GM18498 (cell line): ENCODE results near the gene KRT6A.
"Not testable (repeated sequence)": the region's sequence is repeated elsewhere in the genome, so short reads cannot be mapped to it uniquely, and the experiment has no call there.

Experiments used
- ATAC-seq: cut with Tn5 transposase; IDR thresholded peaks from one replicate; pipeline ENCODE4 v1.9.1; 2021; ENCODE audit warnings: mild to moderate bottlenecking, moderate library complexity; ENCODE audit not compliant: unreplicated experiment

The KRT6A gene

DNA sequence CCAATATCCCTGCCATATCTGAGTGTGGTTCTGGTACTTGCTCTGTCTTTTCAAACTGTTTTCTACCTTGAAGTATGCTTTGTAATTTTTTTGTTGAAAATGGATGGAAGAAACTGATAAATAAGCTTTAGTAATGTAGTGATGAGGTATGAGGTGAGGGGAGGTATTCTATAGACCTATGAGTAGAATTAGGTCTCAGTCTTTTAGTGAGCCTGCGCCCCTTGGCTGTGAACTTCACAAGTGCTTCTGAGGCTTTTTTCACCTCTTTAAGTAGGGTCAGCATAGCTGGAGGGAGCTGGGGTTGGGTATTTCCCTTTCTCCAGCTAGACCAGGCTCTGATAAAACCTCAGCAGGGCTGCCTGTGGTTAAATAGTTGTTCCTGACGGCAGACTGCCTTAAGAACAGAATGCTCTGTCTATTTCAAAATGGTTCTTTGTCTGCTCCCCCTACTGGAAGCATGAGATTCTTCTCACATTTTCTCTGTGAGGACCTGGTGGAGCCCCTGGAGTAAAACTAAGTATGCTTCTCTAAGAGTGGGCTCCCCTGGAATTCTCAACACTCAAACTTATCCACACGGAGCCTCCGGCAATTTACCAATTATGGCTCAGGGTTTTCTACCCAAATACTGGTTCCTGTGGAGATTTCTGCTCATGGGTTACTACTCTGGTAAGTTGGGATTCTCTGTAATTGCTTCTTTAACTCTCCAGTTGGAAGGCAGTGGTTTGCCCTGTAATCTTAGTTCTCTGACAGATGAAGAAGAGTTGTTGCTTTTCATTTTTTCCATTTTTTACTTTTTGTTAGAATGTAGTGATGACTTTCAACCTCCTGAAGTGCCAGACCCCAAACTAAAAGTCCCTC is 14.0 kb upstream of the KRT6A start:
- ATAC-seq, result no peak

DNA sequence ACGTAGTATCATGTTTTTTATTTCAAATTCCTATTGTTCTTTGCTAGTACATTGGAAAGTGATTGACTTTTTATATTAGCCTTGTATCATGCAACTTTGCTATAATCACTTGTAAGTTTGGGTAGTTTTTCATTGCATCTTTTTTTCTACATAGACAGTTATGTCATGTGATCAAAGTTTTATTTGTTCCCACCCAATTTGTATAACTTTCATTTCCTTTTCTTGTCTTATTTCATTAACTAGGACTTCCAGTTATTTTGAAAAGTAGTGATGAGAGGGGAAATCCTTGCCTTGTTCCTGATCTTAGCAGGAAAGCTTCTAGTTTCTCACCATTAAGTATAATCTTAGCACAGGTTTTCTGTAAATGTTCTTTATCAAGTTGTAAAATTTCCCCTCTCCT is 9.8 kb upstream of the KRT6A start:
- no peak for ATAC-seq

DNA sequence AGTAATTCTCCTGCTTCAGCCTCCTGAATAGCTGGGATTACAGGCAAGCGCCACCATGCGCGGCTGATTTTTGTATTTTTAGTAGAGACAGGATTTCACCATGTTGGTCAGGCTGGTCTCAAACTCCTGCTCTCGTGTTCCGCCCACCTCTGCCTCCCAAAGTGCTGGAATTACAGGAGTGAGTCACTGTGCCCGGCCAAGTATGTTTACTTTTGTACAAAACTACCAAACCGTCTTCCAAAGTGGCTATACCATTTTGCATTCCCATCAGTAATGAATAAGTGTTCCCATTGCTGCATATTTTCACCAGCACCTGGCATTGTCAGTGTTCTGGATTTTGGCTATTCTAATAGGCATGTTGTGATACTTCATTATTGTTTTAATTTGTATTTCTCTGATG is 8.4 kb upstream of the KRT6A start:
- ATAC-seq, result no peak

DNA sequence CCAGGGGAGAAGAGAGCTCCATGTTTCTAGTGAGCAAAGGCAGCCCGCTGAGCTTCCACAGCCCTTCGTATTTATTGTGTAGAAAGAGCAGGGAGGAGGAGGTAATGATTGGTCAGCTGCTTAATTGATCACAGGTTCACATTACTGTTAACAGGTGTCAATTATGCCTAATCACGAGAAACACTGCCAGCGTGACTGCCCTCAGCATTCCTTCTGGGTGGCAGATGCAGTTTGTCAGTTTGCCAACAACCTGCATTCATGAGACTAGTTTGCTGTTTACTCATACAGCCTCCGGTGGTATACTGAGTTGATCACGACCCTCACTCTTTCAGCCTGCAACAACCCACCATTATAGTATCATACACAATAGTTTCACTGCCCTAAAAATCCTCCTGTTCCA is 7.5 kb upstream of the KRT6A start:
- not testable (repeated sequence) for ATAC-seq

DNA sequence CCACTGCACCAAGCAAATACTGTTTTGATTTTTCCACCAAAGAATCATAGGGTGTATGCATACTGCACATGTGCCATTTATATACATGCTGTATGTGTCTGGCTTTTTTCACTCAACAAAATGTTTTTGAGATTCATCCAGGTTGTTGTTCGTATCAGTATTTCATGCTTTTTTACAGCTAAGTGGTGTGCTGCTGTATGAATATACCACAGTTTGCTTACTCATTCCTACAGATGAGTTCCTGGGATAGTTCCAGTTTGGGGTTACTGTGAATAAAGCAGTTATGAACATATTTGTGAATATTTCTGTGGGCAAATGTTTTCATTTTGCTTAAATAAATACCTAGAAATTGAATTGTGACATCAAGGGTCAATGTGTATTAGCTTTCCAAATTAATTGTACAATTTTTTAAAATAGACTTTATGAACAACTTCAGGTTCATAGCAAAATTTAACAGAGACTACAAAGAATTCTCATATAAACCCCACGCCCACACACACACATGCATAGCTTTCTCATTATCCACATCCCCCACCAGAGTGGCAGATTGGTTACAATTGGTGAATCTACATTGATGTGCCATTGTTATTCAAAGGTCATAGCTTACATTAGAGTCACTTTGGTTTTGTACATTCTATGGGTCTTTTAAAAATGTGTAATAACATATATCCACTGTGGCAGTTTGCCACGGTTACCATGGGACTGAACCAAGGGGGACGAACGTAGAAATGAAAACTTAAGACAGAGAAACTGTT is 6.9 kb upstream of the KRT6A start:
- no peak for ATAC-seq

DNA sequence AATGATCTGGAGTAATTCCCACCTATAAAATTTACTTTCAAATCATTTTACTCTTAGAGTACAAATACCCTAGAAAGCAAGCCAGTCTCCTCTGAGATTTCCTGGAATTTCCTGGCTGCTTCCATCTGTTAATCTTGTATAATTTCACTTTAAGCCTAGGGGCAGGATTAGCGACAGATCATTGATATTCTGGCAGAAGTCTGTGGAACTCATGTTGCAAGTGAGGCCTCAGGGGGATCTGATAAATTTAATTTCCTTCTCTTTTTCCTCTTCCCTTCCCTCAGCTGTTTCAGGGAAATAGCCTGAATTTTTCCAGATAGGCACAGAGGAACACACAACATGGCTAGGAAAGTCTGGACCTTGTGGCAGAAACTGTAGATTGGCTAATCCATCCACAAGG is 5.9 kb upstream of the KRT6A start:
- ATAC-seq, result no peak

DNA sequence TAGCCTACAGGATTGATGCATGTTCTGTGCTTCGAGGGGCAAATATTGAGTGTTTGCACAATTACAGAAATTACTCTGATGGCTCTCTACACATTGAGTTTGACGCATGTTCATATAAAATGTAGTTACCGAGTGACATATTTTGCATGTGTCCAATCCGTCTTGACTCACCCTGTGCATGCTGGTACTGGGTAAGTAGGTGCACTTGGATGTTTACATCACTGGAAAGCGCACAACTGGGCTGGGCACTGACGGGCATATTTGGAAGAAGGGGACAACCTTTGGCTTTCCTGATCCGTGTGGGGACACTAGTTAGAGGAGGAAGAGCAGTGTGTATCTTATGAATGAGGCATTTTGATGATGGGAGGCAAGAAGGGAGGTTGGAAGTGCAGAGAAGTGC is 4.9 kb upstream of the KRT6A start:
- no peak for ATAC-seq

DNA sequence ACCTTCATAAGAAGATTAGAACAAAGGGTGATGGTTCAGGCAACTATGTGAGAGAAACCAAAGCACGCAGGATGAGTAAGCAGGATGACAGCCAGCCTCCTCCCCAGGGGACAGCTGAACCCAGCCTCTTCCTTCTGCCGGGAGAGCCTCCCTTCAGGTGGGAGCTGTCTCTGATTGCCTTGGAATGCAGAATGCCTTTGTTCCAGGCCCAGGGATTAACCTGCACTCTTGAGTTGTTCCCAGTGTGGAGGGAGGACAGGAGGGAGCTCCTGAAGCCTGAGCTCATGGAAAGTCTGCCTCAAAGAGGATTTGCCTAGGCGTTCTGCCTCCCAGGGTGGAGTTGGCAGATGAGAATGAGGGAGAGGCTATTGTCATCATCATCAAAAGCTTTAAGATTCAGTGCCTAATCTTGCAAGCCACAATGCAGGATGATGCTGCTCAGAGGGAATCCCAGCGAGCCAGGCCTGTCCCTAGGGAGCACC is 3.6 kb upstream of the KRT6A start:
- no peak for ATAC-seq

DNA sequence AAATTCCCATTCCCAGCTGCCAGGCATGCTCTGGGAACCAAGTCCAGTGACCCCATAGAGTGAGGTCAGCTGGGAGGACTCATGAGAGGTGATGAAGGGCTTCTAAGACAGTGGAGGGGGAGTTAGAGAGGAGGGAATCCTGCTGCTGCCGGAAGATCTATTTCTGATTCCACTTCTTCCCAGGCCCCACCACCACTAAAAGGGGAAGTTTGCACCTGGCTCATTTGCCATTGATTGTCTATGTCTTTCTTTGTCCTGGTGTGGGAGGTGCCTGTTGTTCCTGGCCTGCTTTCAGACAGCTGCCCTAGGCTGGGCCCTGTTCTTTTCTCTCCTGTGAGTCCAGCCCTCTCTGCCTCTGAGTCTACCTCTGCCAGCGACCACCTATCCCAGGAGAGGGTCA is 3.0 kb upstream of the KRT6A start:
- no peak for ATAC-seq

DNA sequence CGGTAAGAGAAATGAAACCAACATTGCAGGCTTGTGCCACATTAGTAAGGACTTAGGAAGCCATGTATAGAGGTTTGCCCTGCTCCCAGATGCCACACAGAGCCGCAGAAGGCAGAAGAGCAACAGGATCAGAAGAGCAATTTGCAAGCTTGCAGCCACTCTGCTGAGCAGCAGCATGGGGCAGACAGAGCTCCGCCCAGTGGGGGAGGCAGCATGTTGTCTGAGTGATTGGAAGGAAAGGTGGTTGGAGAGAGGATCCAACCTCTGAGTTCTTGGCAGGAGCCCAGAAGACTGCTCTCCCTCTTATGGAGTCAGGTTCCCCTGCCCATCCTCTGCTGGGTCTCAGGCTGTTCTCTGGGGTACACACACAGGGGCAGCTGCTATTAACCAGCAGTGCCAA is 2.3 kb upstream of the KRT6A start:
- no peak for ATAC-seq

DNA sequence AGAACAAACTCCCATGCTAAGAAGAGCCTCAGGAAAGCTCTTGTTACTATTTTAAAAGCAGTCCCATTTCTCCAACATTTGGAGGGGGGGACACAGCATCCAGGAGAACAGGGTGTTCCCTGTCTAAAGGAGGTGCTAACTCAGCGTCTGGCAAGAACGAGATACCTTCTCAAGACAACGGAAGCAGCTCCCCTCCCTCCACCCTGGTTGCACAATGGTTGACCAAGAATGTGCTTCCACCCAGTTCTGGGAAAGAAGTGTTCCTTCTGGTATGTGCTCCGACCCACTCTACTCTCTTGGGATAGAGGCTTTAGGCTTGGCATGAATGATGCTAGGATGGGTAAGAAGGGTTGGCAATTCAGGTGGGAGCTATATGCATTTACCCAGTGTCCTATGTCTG is 1.5 kb upstream of the KRT6A start:
- no peak for ATAC-seq

DNA sequence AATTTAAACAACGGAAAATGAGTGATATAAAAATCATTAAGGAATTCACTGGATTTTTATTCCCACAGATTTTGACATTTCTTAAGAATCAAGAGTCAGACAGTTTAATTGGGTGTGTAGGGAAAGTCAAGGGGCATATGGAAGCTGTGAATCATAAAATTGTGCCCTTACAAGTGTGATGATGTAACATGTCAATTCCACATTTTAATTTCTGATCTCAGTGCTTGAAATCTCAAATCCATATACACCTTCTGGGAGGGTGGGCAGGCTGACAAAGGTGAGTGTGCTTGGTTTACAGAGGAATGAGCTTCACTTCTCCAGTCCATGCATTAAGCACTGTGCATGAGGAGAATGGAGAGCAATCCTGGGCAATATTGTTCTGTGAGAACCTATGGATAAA is 1.0 kb upstream of the KRT6A start:
- no peak for ATAC-seq

DNA sequence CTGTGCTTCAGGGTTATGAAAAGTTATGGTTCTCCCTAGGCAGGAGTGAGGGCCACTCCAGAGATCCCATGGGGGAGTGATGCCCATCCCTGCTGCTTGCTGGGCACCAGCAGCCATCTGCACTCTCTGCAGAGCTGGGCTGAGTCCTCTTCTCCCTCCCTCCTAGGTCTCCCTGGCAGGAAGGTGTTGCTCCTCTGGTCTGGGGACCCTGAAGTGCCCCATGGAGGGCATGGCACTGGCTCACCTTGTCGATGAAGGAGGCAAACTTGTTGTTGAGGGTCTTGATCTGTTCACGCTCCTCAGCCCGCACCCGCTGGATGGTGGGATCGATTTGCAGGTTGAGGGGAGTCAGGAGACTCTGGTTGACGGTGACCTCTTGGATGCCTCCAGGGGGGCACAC is 652 bp downstream of the KRT6A start:
- ATAC-seq, result not testable (repeated sequence)

DNA sequence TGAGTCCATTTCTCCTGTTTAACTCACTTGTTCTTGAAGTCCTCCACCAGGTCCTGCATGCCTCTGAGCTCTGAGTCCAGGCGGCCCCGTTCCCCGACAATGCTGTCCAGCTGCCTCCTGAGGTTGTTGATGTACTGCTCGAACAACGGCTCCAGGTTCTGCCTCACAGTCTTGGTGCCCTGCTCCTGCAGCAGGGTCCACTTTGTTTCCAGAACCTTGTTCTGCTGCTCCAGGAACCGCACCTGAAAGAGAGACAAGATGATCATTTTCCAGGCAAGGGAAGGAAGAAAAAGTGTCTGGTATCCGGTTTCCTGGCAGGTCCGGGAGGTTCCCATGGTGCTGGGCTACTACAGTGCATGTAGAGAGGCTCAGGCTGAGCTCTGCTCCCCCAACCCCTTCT is 1.6 kb downstream of the KRT6A start:
- ATAC-seq, result not testable (repeated sequence)

DNA sequence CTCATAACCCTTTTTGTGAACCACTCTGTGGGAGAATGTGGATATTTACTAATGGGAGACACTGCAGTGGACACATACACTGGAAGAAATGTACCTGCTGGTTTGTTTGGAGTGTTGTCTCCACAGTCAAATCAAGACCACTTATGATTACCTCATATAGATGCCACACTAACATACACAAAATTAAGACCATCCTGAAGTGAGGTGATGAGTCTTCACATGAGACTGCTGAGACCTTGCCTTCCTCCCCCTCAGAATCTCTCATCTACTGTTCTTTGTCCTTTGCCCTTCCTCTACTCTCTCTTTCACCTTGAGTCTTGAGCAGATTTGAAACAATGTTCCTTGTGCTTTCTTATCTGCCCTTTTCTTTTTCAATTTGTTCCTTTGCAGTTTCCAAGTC is 4.3 kb downstream of the KRT6A start:
- ATAC-seq, result no peak

DNA sequence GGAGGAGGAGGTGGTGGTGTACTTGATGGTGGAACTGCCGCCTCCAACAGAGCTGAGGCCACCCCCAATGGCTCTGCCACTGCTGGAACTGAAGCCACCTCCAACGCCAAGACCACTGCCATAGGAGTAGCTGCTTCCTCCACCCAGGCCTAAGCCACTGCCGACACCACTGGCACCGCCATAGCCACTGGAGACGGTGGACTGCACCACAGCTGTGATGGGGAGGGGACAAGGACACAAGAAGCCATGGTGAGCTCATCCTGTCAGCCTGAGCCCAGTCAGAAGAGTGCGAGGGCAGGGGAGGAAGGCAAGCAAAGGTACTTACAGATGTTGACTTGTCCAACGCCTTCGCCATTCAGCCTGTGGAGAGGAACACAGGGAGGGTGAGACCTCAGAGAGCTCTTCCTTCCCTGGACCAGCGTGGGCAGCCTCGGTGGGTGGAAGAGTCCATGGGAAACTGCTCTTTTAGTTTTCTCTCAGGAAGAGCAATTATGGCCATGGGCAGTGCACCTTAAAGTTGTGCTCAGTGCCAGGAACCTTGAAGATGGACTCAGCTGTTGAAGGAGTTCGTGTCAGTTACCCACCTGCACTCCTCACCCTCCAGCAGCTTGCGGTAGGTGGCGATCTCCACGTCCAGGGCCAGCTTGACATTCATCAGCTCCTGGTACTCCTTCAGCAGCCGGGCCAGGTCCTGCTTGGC is 5.2 kb downstream of the KRT6A start:
- not testable (repeated sequence) for ATAC-seq

DNA sequence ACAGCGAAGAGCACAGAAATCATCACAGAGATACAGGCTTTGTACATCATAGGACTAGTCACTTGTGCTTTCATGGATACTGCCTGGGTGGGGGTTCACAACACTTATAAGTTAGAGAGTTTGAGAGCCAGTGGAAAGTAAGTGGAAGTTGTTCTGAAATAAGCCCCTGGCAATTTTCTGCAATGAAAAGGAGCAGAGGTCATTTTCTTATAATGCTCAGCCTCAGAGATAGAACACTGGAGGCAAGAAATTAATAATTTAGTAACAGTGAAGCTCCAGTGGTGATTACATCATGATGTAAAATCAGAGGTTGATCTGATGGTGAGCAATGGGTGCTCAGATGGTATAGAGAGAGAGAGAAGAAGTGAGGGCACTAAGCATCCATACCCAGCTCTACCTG is 5.8 kb downstream of the KRT6A start:
- ATAC-seq, result no peak

DNA sequence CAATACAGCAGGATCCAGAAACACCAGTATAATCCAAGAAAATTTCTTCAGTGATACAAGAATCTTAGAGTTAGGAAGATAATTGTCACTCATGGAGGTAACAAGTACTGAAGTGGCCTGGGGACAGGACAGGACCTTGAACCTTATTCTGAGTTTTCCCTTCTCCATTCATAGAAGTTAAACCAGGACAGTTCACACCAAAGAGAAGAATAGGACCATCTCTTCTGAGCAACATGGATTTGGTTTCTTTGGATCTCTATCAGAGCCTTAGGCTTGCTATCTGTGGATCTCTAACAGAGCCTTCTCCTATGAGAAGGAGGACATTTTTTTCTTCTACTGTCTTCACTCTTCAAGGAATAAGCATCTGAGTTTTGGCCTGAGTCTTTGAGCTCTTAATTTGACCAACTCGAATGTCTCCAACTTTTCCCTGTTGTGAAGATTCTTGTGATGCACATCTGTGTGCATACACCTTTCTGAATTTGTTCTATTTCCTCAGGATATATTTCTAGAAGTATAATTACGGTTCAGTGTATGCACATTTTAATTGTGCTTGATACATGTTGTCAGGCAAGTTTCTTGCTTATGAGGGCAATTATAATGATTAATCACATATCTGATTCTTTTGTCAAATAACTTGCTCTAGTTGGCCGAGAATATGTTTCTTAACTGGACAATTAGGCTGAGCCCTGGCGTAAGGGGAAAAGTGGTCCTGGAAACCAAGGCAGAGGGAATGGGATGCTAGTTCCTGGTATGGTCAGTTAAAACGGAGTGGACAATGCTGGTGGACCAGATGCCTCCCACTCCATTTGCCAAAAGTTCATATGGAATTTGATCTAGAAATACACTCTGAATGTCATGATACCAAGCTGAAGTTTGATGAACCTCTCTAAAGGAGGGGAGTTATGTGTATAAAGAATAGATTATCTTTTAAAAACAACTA is 6.6 kb downstream of the KRT6A start:
- ATAC-seq, result no peak

DNA sequence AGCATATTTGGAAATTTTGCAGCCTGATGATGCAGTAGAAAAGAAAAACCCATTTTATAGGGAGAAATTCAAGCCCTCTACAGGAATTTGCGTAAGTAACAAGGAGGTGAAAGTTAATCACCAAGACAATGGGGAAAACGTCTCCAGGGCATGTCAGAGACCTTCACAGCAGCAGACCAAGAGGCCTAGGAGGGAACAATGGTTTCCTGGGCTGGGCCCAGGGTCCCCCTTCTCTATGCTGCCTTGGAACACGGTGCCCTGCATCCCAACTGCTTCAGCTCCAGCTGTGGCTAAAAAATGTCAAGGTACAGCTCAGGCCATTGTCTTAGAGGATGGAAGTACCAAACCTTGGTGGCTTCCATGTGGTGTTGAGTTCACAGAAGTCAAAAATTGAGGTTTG is 13.0 kb downstream of the KRT6A start:
- no peak for ATAC-seq

DNA sequence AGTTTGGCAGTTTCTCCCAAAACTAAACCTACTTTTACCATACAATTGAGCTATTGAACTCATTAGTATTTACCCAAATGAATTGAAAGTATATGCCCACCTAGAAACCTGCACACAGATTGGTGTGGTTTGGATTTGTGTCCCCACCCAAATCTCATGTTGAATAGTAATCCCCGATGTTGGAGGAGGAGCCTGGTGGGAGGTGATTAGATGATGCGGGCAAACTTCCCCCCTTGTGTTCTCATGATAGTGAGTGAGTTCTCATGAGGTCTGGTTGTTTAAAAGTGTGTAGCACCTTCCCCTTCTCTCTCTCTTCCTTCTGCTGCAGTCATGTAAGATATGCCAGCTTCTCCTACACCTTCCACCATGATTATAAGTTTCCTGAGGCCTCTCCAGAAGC is 15.4 kb downstream of the KRT6A start:
- no peak for ATAC-seq

DNA sequence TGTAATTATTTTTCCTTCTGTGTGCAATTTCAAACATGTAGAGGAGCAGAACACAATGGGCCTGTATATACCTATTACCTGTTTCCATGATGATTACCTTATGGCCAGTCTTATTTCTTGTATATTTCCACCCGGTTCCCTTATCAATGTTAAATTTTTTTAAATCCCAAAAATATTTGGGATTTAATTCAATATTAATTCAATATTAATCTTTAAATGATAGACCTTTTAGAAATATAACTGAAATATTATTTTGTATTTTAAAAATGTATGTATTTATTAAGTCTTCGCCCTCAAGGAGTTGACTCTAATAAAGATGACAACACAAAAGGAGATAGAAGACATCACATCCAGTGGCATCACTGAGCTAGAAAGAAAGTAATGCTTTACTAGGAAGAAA is 18.8 kb downstream of the KRT6A start:
- no peak for ATAC-seq
